ENCODE data around the gene OGT.
"Not testable (repeated sequence)": the region's sequence is repeated elsewhere in the genome, so short reads cannot be mapped to it uniquely, and the experiment has no call there.

OGT gene

DNA sequence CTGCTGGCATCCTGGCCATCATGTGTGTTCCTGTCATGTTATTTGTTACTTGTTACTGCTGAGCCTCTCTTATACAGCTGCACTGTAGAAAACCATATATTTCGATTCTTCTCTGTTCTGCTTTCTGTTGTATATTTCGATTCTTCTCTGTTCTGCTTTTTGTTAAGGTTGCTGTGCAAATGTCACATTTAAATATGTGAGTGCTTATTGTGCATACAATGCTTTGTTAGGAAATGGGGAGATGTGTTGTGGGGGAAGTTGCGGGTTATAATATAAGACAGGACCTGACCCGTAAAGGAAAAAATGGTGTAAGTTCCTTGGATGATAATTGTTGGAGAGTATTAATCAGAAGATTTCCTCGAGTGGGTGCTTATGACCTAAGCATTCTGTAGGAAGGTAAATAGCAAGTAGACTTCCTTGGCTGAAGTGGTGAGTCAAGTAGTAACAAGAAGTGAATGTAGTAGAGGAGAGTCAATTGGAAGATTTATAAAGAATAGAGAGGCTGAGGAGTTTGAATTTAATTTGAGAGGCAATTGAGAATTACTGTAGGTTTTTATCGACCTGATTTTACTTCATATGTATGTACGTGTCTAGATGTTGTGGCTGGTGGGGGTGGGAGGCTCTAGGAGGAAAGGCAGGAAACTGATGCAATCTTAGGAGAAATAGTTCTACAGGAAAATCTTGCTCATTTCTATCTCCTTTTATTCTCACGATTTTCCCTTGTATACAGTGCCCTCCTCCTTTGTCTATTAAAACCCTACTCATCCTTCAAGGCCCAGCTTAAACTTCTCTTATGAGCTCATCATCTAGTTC lies 8.5 kb downstream of the OGT start:
- DNase-seq = no peak

DNA sequence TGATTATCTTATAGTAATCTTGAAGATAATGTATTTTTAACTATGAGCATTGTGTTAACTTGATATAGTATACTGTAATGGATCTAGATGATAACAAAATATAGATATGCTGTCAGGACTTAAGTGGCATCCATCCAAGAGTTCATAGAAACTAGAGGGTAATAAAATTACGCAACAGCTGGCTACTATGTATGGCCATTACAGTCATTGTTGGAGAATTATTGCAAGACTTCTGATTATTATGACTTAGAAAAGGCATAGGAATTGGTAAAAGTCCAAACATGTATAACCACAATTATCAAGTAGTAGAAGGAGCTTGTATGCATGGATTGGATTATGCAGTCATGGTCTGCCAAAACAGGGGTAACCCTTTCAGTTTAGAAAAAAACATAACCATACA lies 9.5 kb downstream of the OGT start:
- DNase-seq = no peak

DNA sequence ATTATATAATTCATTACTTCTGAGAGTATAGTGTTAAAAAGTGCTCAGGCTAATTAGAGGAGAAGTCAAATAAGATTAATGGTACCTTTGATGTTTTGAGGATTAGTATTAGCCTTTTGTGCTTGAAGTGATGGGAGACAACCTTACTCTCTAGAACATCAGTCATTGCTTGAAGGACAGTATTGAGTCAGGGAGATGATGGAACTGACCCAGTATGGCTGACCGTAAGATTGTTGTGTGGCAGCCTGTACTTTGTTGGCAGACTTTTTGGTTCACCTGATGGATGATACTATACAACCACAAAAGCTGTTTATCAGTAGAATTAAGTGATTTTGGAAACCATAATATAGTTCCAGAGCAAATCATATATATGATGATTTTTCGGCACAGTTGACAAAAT lies 9.9 kb downstream of the OGT start:
- no peak for DNase-seq

DNA sequence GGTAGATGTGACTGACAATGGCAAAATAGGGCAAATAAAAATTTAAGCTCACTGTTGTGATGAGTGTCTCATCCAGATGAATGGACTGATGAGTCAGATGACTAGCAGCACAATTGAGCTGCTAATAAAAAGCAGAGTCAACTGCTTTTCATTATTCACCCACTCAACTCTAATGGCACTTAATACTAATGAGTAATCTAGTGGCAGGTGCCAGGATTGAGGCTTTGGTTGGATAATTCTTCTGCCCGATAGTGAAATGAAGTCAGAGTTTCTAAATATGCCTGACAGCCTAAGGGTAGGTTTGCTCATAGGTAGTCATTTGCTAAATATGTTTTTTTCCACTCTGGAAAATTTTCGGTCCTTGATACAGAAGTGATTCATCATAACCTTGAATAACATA lies 10.4 kb downstream of the OGT start:
- DNase-seq = peak; percentile 56

DNA sequence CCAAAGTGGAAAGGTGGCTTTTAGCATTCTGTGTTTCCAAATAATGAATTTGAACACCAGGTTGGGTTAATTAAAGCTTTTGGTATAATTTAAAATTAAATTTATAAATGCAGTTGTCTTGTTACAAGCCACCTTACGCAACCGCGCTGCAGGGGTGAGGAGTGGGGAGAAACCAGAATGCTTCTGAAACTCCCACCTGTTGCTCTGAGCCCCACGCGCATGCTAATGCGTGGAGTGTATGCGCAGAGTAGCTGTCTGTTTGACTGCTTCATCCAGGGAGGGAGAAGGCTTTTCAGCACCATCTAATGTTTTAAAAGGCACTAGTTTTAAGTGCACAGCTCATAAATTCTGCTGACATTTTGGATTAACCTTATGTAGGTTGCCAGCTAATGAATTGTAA lies 12.5 kb downstream of the OGT start:
- no peak for DNase-seq

DNA sequence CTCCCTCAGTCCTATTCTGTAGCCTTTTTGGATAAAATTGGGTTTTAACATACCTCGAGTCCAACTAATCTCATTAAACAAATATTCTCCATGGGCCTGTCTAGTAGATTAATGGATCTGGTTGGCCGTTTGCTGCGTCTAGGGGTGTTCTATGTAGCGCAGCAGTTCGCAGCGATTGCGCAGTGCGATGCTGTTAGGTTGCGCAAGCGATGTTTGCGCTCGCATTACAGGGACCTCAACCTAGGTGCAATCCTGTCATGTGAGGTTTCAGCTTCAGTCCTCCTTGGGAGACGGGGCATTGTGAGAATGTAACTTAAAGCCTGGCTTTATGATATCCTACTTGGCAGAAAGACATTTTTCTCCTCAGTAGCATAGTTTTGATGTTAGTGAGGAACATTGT lies 14.0 kb downstream of the OGT start:
- DNase-seq = no peak

DNA sequence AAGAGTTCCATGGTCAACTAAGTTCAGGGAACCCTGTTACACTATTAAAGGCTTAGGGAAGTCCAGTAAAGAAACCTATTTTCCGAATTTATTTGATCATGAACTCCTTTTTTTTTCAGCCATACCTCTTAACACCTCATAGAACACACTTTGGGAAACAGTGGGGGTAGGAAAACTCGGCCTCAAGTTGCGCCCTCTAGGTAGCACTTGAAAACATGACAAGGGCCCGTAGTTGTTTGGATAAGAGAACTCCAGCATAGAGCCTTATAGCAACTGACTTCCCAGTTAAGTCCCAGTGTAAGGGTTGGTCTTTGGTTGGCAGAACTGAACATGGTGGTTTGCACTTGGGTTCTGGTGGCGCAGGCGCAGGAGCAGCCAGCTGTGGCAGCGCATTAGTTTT lies 14.4 kb downstream of the OGT start:
- no peak for DNase-seq

DNA sequence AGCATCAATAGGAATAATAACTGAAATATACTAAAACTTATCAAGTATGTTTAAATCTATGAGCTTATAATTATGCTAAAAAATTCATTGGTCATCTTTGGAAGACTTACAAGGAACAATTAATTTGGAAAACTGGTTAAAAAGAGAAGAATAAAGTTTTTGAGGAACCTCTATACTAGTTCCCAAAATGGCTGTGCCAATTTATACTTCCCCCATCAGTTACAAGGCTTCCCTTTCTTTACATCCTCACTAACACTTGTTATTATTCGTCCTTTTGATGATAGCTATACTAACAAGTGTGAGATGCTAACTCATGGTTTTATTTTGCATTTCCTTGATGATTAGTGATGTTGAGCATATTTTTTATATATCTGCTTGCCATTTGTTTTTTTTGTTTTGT lies 17.1 kb downstream of the OGT start:
- DNase-seq = no peak

DNA sequence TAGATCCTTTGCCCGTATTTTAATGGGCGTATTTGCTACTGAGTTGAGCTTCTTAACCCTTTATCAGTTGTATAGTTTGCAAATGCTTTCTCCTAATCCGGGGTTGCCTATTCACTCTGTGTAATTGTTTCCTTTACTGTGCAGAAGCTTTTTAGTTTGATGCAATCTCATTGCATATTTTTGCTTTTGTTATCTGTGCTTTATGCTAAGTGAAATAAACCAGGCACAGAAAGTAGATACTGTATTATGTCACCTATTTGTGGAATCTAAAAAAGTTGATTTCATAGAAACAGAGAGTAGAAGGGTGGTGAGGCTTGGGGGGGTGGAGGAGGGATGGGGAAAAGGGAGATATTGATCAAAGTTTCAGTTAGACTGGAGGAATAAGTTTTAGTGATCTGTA lies 17.7 kb downstream of the OGT start:
- DNase-seq = no peak

DNA sequence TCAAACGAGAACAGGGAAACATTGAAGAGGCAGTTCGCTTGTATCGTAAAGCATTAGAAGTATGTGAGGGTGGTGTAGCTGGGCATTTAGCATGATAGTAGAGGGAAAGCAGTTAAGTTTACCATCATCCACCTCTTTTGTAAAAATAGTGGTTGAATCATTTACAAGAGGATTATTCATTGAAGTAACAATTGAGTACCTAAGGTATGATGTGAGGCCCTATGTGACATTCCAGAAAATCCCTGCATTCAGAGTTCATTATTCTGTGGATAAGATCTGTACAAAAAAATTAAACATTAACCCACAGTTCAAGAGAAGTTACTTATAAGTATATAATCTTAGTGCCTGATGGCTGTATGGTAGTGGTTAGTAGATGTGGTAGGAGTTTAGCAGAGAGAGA lies 23.1 kb downstream of the OGT start:
- DNase-seq = no peak

DNA sequence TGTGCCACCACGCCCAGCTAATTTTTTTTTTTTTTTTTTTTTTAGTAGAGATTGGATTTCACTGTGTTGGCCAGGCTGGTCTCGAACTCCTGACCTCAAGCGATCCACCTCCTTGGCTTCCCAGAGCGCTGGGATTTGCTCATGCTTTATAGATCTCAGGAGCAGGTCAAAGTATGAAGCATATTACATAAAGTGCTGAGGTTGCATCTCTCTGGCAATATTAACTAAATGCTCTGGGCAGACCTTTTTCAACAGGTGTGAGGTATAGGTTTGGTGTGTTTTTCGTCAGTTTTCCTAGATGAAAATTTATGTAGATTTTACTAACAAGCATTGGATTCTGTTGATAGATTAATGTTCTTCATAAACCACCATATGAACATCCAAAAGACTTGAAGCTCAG lies 26.0 kb downstream of the OGT start:
- no peak for DNase-seq

DNA sequence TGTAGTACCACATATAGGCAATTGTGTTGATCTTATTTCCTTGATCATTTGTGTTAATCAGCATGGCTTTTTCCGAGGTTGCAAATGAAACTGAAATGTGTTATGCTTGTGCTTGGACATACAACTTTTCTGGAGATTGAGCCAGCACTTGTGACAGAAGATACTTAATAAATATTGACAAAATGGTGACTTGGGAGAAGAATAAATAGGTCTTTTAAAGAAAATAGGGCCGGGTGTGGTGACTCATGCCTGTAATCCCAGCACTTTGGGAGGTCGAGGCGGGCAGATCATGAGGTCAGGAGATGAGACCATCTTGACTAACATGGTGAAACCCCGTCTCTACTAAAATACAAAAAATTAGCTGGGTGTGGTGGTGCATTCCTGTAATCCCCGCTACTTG lies 26.9 kb downstream of the OGT start:
- DNase-seq = not testable (repeated sequence)

DNA sequence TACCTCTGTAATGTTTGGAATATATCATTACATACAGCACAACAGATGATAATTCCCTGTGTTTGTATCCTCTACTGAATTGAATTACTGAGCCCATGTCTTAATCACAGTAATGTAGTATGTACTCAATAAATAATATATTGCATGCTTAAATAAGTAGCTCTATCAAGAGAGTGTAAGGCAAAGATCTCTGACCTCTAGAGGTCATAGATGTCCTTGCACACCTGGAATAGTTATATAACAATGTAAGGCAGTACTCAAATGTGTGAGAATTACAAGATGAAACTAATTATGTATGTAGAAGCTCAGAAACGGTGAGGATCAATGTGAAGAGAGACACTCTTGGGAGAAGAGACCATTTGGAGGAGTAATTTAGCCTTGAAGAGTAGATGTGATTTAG lies 31.0 kb downstream of the OGT start:
- DNase-seq = peak; percentile 3

DNA sequence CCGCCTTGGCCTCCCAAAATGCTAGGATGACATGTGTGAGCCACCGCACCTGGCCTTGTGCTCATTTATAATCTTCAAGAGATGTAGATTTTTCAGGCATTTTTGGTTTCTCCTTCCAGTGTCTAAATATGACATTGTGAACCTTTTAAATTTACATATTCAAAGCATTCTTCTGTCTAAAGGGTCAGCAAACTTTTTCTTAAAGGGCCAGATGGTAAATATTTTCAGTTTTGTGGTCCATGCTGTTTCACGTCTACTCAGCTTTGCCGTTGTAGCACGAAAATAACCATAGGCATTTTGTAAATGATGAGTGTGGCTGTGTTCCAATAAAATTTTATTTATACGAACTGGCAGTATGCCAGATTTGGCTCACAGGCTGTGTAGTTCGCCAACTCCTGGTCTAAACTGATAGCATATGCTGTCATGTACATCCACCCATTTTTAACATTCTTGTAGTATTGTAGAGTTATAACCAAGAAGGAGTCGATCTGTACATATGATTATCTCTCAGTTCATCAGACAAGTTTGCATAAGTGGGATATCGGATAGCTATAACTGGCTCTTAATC lies 32.7 kb downstream of the OGT start:
- DNase-seq = no peak

DNA sequence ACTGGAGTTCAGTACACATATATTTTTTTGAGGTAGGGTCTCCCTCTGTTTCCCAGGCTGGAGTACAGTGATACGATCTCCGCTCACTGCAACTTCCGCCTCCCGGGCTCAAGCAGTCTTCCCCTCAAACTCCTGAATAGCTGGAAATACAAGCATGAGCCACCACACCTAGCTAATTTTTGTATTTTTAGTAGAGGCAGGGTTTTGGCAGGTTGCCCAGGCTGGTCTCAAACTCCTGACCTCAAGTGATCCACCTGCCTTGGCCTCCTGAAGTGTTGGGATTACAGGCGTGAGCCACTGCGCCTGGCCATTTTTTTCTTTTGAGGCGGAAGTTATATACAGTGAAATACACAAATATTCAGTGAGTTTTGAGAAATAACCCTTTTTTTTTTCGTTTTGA lies 38.5 kb downstream of the OGT start:
- DNase-seq = not testable (repeated sequence)

DNA sequence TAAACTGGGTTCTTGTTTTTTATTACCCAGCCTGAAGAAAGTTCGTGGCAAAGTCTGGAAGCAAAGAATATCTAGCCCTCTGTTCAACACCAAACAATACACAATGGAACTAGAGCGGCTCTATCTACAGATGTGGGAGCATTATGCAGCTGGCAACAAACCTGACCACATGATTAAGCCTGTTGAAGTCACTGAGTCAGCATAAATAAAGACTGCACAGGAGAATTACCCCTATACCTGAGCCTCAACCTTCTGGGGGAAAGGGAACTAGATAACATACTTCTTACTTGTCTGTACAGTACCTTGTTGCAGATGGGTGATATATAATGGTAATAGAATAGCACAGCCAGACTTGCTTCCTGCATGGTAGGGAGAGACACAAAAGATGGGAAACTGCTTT lies 40.7 kb downstream of the OGT start:
- DNase-seq = no peak

DNA sequence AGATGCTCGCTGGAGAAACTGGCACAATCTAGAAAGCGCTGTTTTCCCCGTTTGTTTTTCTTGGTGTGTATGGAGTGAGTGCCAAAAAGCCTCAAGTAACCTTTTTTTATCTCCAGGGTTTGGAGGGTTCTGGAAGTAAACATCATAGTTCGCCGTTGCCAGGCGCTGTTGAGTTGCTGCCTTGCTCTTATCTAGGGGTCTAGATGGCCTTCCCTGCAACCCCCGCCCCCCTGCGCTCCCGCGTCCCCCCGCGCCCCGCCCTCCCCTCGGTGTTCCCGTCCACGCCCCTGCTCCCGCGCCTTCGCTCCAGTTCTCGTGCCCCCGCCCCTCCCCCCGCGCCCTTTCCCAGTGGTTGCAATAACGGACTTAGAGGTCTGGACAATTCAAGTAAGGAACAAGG lies 44.8 kb downstream of the OGT start:
- DNase-seq = no peak

DNA sequence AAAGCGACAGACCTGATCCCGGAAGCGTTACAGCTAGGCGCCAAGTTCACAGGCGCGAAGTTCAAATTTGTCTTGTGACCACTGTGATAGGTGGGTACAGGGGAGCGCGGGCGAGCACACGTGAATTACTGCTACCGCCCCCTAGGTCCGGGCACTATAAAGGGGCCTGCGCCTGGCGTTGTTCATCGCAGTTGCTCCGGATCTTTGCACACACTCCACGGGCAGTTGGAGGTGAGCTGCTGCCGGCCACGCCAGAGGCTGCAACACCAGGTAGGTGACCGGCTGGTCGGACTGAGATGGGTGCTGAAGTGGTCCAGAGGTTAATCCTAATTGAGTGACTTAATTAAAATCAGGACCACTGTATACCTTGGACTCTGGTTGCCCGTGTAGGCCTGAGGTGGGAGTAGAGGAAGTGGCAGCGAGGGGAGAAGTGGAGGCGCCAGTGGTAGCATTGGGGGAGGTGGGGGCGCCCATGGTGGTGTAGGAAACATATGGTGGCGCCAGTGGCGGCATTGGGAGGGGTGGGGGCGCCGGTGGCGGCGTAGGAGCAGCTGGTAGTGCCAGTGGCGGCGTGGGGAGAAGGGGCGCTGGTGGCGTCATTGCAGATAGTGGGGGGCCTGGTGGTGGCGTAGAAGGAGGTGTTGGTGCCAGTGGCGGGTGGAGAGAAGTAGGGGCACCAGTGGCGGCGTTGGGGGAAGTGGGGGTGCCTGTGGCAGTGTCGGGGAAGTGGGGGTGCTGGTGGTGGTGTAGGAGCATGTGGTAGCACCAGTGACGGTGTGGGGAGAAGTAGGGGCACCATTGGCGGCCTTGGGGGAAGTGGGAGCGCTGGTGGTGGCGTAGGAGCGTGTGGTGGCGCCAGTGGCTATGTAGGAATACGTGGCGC lies 45.6 kb downstream of the OGT start, which contains the start of gene GCNA:
GCNA (plus strand) TSS at position 185 of the 883 bp plus-strand sequence. CDS start 2,385 bp downstream, outside the sequence.
- DNase-seq = no peak

DNA sequence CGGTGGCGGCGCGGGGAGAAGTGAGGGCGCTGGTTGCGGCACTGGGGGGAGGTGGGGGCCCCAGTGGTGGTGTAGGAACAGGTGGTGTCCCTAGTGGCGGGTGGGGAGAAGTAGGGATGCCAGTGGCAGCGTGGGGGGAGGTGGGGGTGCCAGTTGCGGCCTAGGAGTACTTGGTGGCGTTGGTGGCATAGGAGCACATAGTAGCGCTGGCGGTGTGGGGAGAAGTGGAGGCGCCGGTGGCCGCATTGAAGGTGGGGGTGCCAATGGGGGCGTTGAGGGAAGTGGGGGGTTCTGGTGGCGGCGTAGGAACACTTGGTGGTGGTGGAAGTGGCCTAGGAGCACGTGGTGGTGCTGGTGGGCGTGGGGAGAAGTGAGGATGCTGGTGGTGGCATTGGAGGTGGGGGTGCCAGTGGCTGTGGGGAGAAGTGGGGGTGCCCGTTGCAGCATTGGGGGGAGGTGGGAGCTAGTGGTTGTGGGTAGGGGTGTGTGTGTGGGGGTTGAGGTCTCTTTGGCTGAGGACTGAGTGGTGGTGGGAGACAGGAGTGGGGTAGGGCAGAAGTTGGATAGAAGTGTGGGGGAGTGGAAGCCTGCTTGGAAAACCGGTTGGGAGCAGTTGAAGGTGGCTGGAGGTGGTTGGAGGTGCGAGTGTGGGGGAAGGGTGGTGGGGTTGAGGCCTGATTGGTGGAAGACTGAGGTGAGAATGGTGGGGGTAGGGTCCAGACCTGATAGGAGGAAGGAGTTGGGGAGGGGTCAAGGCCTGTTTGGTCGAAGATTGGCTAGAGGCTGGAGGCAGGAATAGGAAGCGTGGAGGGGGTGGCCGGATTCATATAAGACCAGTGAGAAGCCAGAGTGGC lies 46.5 kb downstream of the OGT start:
- DNase-seq = no peak

DNA sequence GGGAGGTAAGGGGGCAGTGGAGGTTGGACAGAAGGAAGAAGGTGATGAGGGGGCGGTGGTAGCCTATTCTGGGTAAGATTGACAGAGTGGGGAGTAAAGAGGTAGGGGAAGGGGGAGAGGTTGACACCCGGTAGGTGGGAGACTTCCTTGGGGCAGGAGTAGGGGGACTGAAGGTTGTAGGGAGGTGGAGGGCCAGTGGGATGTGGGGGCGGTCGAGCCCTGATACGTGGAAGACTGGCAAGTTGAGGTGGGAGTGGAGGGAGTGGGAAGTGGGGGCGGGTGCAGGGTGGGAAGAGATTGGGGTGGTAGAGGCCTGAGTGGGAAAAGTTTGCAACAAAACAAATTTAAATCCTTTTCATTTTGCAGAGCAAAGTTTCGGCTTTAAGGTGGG lies 47.1 kb downstream of the OGT start:
- no peak for DNase-seq

DNA sequence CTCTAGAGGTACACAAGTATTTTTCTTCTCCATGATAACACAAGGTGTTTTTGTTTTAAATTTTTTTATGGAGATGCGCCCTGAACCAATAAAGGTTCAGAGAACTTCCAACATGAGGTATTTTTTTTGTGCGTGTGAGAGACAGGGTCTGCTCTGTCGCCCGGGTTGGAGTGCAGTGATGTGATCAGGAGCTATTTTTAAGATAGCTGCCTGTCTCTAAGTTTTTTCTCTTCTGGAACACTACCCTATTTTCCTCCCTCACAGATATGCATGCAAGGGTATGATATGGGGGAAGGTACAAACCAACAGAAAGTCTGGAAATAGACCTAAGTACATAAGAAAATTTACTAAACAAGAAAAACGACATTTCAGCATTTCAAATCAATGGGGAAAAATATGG lies 48.3 kb downstream of the OGT start:
- DNase-seq = no peak

DNA sequence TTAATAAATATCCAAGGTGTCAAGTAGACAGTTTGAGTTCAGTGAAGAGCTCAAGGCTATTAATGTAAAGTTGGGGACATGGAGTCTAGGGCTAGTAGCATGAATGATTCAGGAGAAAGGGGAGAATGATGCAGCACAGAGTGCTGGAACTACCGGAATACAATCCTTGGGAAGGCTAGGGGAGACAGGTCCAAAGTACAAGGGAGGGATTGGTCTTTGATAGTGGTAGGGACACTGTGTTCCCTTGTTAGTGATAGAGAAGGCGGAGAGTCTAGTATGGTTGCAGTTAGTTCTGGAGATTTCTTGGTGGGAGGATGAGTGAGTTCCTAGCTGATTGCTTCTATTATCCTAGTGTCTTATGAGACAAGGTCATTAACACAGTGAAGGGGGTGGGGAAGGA lies 54.0 kb downstream of the OGT start:
- DNase-seq = no peak

DNA sequence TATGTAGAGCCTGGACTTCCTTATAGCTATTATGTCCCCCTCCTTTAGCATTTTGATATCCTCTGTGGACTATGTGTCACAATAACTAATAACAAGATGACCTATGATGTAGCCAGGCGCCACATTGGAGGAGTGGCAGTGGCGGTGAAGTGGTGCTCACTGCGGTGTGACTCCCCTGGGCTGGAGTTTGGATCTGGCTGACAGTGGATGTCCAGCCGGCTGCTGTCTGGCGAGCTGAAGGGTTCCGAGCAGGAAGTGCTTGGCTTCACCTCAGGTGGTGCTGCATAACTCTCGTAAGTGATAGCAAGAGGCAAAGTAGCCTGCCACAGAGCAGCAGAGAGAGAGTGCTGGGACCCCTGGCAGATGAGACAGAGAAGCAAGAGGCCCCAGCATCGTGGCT lies 60.3 kb downstream of the OGT start:
- not testable (repeated sequence) for DNase-seq

Data from CD4-positive, alpha-beta T cell treated with Interleukin-4 for 4 hours (primary cell).